Stimulated activated CD8-positive, alpha-beta memory T cell treated with anti-CD3 and anti-CD28 coated beads, Interleukin-15, amount 100 ng/mL, for 24 hours (primary cell): ENCODE measurements around the gene SLC6A20.

Source experiments
- DNase-seq: peaks from one replicate; pipeline ENCODE4 v3.0.0-alpha.2; 2020; ENCODE audit warnings: low read depth

Gene SLC6A20

DNA sequence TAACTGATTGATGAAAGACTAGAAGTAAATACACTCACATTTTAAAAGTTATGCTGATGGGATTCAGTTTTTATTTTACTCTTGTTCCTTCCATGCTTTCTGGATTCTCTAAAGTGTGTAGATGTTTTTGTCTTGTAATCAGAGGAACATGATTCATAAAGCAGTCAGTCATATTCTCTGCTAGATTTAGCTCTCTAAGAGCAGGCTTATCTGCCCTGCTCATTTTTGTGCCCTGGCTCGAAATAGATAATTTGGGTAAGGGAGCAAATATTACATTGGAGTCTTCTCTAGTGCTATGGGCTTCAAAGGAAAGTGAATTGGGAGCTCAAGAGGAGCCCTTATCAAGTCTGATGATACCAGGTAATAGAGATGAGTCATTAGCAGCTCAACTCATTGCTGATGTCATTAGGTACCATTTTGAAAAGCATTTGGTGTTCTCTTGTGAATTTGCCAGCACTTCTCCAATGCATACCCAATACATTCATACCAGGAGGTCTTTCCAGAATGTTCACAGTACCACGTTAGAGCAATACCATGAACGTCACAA is 79.5 kb downstream of the SLC6A20 start:
- DNase-seq, result no peak

DNA sequence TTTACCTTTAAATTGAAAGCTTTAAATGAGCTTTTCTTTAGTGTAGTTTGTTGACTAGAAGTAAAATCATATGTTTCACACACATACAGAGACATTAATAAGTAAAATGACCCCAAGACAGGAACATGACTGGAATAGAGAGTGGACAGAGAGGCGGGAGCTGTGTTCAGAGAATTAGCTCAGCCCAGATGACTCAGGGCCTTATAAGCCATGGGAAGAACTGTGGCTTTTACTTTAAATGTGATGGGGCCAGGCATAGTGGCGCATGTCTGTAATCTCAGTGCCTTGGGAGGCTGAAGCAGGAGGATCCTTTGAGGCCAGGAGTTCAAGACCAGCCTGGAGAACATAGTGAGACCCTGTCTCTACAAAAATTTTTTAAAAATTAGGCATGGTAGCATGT is 80.4 kb downstream of the SLC6A20 start:
- no peak for DNase-seq

- no peak for DNase-seq
Measured at GRCh38 chr3:45712434-45713110, 83.8 kb downstream of the SLC6A20 start.

- no peak for DNase-seq
Measured at GRCh38 chr3:45711931-45712330, 84.4 kb downstream of the SLC6A20 start.

DNA sequence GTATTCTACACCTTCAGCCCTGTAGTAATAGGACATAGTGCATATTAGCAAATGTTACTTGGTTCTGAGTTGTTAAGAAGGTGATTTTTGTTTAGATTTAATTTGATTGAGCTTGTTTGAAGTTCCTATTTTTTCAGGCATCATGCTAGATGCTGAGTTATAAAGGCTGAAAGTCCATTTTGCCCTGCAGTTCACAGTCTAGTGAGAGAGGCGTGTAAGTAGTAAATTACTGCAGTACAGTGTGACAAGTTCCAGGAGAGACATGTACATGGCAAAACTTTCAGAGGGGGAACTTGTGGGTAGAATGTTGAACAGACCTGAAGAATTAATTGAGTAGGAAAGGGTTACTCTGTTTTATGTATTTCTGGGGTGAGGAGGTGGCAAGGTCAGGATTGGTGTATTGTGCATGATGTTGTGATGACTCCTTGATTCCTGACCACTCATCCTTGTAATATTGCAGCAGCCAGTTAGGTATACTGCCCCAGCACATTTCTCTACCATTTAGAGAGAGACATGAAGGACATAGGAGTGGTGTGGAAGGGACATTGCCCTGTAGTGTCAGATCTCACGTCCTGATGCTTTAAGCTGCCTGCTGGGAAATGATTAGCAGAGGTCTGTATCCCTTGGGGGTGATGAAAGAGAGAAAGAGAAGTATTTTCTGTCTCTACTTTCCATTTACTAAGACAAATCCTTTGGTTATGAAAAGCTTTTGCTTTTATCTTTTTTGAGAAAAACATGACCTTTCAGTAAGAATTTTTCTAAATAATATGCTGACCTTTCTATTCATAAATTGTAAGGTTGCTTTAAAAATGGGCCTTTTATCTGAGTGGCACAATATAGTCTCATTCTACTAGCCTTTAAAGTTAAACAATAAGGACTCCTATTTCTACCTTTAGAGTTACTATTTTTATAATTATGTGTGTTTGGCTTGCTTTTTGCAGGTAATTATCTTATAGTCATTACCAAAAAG is 90.2 kb downstream of the SLC6A20 start:
- no peak for DNase-seq
